ENCODE measurements around the gene SIGLEC9. TPM values are rescaled to one million over a fixed set of nuclear protein-coding genes. Genes with fewer than 3 reads are reported as not detected.

SIGLEC9 gene
- total RNA-seq, 1 experiment from 2014 or later: not detected

DNA sequence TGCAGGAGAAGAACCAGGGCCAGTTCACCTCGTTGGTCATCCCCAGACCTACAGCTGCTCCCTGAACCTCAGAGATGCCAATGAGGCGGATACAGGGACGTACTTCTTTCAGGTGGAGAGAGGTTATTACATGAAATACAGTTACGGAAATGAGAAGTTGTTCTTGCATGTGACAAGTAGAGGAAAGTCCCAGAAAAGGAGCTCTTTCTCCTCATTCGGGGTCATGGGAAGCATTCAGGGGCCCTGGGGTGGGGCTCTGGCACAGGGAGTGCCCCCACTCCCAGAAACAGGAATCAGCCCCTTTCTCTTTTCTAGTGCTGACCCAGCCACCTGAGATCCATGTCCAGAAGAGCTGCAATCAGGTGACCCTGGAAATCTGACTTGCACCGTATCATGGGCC is 4.5 kb upstream of the SIGLEC9 start:
- no peaks in the 10 kb centered on the region for H3K9me3 ChIP-seq (ENCODE audit: control insufficient read depth in 1 of 2, insufficient read depth in 1 of 2, low read depth in 1 of 2, low read length in 2 of 2)
- intact Hi-C loops (cut with micrococcal nuclease): no loop called here
- no peaks in the 10 kb centered on the region for H4K20me1 ChIP-seq (ENCODE audit: insufficient read depth)
- H3K36me3 ChIP-seq (ENCODE audit: control insufficient read depth in 1 of 2, insufficient read depth in 2 of 2, low read length in 2 of 2): no peaks in the 10 kb centered on the region
- no peak for ATAC-seq
- POLR2A ChIA-PET: no interaction called here
- no peaks in the 10 kb centered on the region for H3K9me2 ChIP-seq (ENCODE audit: insufficient read depth)
- no peak overlapping the region for H3K9ac ChIP-seq (ENCODE audit: low read length)
- peaks cover 0 to 8% of the 10 kb centered on the region in 2 experiments; a peak in 1 of 4 replicates for H3K4me1 ChIP-seq (ENCODE audit: control insufficient read depth in 1 of 2, insufficient read depth in 2 of 2, low read length in 2 of 2)
- H3K27me3 ChIP-seq (ENCODE audit: insufficient read depth, low read length): no peaks in the 10 kb centered on the region
- H3K4me2 ChIP-seq (ENCODE audit: low read length): no peak overlapping the region
- H3K79me2 ChIP-seq (ENCODE audit: insufficient read depth, low read length): no peaks in the 10 kb centered on the region
- TF ChIP-seq, protein P1, sequence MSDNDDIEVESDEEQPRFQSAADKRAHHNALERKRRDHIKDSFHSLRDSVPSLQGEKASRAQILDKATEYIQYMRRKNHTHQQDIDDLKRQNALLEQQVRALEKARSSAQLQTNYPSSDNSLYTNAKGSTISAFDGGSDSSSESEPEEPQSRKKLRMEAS (IDR thresholded peaks at IDR 0.05): no peak
- TF ChIP-seq RAD21 (IDR thresholded peaks at IDR 0.05; ENCODE audit: low read depth): no peak
- no peak for TF ChIP-seq TCF7L2 (IDR thresholded peaks at IDR 0.05; ENCODE audit: borderline replicate concordance, extremely low read depth, insufficient read depth, insufficient read length)
- TF ChIP-seq SRF (IDR thresholded peaks at IDR 0.05; ENCODE audit: low read depth): no peak
- TF ChIP-seq EGR1 (IDR thresholded peaks at IDR 0.05; ENCODE audit: low read depth): no peak
- no peak for TF ChIP-seq SP1 (IDR thresholded peaks at IDR 0.05; ENCODE audit: low read depth)
- TF ChIP-seq REST (IDR thresholded peaks at IDR 0.05; ENCODE audit: low read depth): no peak
- BruUV-seq (replicated peaks): no TSS peak
- no peak overlapping the region for H3K4me3 ChIP-seq (replicated peaks in 1 of 2; ENCODE audit: low read depth in 1 of 2, low read length in 2 of 2)
- no peak for DNase-seq (ENCODE audit: low read depth, low spot score)
- RAD21 ChIA-PET (ENCODE audit: low non-redundant PET in 1 of 2, low total read pairs in 2 of 2, uncharacterized antibody in 2 of 2, unreplicated experiment in 2 of 2): no interaction called here
- no peak overlapping the region for H2AFZ ChIP-seq (ENCODE audit: low read depth, low read length, poor library complexity, severe bottlenecking)
- no peak overlapping the region for H3K27ac ChIP-seq (ENCODE audit: low read depth, low read length)
- CTCF ChIA-PET: no interaction called here

DNA sequence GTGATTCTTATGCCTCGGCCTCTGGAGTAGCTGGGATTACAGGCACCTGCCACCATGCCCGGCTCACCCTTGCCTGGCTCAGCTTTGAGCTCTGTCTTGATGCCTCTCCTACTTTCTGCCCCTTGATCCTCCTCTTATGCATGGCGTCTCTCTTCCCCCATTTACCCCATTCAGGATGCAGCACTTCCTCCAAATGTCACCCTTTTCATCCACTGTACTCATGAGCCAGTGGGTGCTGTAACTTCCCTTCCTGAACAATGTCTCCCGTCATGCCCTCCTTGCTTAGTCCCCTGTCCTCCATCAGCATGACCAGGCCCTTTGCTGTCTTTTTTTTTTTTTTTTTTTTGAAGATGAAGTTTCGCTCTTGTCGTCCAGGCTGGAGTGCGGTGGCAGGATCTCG is 3.4 kb upstream of the SIGLEC9 start:
- intact Hi-C loops (cut with micrococcal nuclease): no loop called here
- POLR2A ChIA-PET: no interaction called here

More for the DNA sequence above, 3.4 kb upstream of the SIGLEC9 start:
- Histone ChIP-seq H3K79me2 (ENCODE audit: insufficient read depth, low read length) (no peaks in the 10 kb centered on the region), H3K9me2 (ENCODE audit: insufficient read depth) (no peaks in the 10 kb centered on the region), H3K36me3 (ENCODE audit: control insufficient read depth in 1 of 2, insufficient read depth in 2 of 2, low read length in 2 of 2) (no peaks in the 10 kb centered on the region), H3K4me3 (replicated peaks in 1 of 2; ENCODE audit: low read depth in 1 of 2, low read length in 2 of 2) (no peak overlapping the region), H2AFZ (ENCODE audit: low read depth, low read length, poor library complexity, severe bottlenecking) (no peak overlapping the region), H3K27me3 (ENCODE audit: insufficient read depth, low read length) (no peaks in the 10 kb centered on the region), H4K20me1 (ENCODE audit: insufficient read depth) (no peaks in the 10 kb centered on the region), H3K4me1 (ENCODE audit: control insufficient read depth in 1 of 2, insufficient read depth in 2 of 2, low read length in 2 of 2) (peaks cover 0 to 8% of the 10 kb centered on the region in 2 experiments; a peak in 1 of 4 replicates), H3K27ac (ENCODE audit: low read depth, low read length) (no peak overlapping the region), H3K4me2 (ENCODE audit: low read length) (no peak overlapping the region), H3K9me3 (ENCODE audit: control insufficient read depth in 1 of 2, insufficient read depth in 1 of 2, low read depth in 1 of 2, low read length in 2 of 2) (no peaks in the 10 kb centered on the region), H3K9ac (ENCODE audit: low read length) (no peak overlapping the region)
- CTCF ChIA-PET: no interaction called here
- DNase-seq (ENCODE audit: low read depth, low spot score) (no peak), ATAC-seq (no peak)
- RAD21 ChIA-PET (ENCODE audit: low non-redundant PET in 1 of 2, low total read pairs in 2 of 2, uncharacterized antibody in 2 of 2, unreplicated experiment in 2 of 2): no interaction called here
- BruUV-seq (replicated peaks): no TSS peak
- TF ChIP-seq CBX3 (IDR thresholded peaks at IDR 0.05; ENCODE audit: low read depth): no peak
- TF ChIP-seq ATF3 (IDR thresholded peaks at IDR 0.05): no peak
- TF ChIP-seq RAD21 (IDR thresholded peaks at IDR 0.05; ENCODE audit: low read depth): no peak
- no peak for TF ChIP-seq CTCF (IDR thresholded peaks at IDR 0.05 in 2 of 3, conservative IDR thresholded peaks at IDR 0.05 in 1 of 3; ENCODE audit: borderline replicate concordance in 1 of 3, insufficient read depth in 1 of 3, low read depth in 2 of 3, low read length in 2 of 3)
- no peak for TF ChIP-seq TCF7L2 (IDR thresholded peaks at IDR 0.05; ENCODE audit: borderline replicate concordance, extremely low read depth, insufficient read depth, insufficient read length)
- TF ChIP-seq, protein P1 (IDR thresholded peaks at IDR 0.05): no peak

Measured in HCT116 (cell line).